NCI-H2029 (cell line): Measurements from ENCODE around the gene WDR12.
"Not testable (repeated sequence)": the region's sequence is repeated elsewhere in the genome, so short reads cannot be mapped to it uniquely, and the experiment has no call there.

Experiments
- DNase-seq: peaks from one replicate; lab custom pipeline; 2025; lab: John Stamatoyannopoulos, UW

The WDR12 gene

DNA sequence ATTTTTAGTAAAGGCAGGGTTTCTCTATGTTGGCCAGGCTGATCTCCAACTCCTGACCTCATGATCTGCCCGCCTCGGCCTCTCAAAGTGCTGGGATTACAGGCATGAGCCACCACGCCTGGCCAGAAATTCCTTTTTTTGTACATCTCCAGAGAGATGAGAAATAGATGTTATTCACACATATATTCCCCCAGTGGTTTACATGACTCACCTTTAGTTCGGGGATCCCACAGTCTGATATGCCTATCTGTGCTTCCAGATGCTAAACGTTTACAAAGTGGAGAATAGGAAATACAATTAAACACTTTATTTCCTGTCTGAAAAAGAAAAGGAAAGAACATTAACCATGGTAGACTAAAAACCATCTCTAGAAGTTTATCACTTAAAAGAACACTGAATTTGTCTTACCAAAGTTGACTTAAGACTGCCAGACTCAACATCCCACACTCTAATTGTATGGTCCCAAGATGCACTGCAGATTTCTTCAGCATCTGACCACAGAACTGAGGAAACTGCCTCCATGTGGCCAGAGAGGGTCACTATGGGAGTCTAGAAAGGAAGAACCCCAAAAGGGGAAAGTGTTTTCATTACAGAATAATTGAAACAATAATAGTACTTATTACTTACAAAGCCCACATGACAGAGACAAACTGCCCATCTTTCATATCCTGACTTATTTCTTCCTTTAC lies 27.3 kb downstream of the WDR12 start:
- no peak for DNase-seq

- no peak for DNase-seq
These were observed 29.9 kb downstream of the WDR12 start for GRCh38 chr2:202881570-202881969.

- no peak for DNase-seq
These were observed 33.8 kb downstream of the WDR12 start for GRCh38 chr2:202877699-202878098.

GRCh38 chr2:202871300-202872141 lies 40.0 kb downstream of the WDR12 start, which contains the start of gene ICA1L:
ICA1L (minus strand) TSS chr2:202871766; CDS start chr2:202829009, 42,757 bp downstream.
- peak; percentile 43 for DNase-seq

- DNase-seq, result peak; percentile 83
These were observed 40.8 kb downstream of the WDR12 start for GRCh38 chr2:202870431-202871299.

DNA sequence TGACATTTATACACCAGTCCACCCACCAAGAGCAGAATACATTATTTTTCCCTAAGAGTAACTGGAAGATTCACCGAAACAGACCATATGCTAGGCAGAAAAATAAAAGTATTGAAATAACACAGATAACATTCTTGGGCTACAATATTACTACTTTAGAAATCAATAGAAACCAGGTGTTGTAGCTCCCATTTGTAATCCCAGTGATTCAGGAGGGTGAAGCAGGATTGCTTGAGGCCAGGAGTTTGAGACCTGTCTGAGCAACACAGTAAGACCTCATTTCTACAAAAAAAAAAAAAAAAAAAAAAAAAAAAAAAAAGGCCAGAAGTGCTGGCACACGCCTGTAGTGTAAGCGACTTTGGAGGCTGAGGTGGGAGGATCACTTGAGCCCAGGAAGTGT lies 49.5 kb downstream of the WDR12 start:
- DNase-seq, result no peak

DNA sequence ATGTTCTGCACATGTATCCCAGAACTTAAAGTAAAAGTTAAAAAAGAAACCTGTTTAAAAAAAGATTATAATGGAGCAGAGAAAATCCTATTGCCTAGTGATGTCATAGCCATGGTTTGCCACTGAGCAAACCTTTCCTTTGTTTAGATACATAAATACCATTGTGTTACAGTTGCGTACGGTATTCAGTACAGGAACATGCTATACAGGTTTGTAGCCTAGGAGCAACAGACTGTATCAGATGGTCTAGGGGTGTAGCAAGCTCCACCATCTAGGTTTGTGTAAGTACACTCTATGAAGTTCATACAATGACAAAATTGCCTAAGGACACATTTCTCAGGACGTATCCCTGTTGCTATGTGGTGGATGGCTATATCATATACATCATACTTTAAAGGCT lies 52.9 kb downstream of the WDR12 start:
- no peak for DNase-seq

GRCh38 chr2:202849343-202849742 lies 62.1 kb downstream of the WDR12 start:
- not testable (repeated sequence) for DNase-seq

DNA sequence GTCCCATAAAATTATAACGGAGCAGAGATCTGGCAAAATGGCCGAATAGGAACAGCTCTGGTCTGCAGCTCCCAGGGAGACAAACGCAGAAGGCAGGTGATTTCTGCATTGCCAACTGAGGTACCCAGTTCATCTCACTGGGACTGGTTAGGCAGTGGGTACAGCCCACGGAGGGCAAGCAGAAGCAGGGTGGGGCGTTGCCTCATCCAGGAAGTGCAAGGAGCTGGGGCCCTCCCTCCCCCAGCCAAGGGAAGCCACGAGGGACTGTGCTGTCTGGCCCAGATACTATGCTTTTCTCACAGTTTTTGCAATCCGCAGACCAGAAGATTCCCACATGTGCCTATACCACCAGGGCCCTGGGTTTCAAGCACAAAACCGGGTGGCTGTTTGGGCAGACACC lies 62.7 kb downstream of the WDR12 start:
- DNase-seq, result no peak

- DNase-seq, result no peak
These were observed 63.6 kb downstream of the WDR12 start for GRCh38 chr2:202847693-202848524.

- DNase-seq, result no peak
These were observed 66.8 kb downstream of the WDR12 start for GRCh38 chr2:202844656-202845055.

- DNase-seq, result no peak
These were observed 68.8 kb downstream of the WDR12 start for GRCh38 chr2:202842690-202843089.

DNA sequence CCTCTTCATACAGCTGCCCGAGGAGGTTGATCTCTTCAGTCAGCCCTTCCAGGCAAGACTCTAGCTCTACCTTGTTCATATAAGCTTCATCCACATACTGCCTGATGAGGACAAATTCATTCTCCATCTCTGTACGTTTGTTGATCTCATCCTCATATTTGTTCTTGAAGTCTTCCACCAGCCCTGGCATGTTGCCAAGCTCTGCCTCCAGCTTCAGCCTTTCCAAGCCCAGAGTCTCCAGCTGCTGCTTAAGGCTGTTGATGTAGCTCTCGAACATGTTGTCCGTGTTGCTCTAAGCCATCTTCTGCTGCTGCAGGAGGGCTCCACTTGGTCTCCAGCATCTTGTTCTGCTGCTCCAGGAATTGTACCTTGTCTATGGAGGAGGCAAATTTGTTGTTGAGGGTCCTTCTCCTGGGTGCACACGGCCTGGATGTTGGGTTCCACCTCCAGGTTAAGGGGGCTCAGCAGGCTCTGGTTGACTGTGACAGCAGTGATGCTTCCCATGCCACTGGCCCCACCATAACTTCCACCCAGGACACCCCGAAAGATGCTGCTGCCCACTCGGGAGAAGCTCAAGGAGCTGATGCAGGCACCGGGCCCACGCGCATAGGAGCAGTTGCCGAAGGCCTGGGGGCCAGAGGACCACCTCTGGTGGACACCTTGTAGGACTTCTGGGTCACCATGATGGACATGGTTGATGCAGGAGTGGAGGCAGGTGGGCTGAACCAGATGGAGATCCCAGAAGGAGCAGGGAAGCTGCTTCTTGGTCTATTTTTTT lies 70.2 kb downstream of the WDR12 start:
- DNase-seq, result peak; percentile 17

- DNase-seq, result peak; percentile 17
These were observed 79.9 kb downstream of the WDR12 start for GRCh38 chr2:202831242-202832220.

GRCh38 chr2:202824901-202825300 lies 86.6 kb downstream of the WDR12 start:
- DNase-seq, result no peak
